Naive thymus-derived CD4-positive, alpha-beta T cell (primary cell): ENCODE data around the gene MPZL2. TPM values are rescaled to one million over a fixed set of nuclear protein-coding genes. Genes with fewer than 3 reads are reported as not detected.

ENCODE experiments used
- ATAC-seq: fragments of 150-1000 bp; cut with Tn5 transposase; 2 replicates; pipeline ENCODE4 v1.10.0; 2021; ENCODE audit warnings: mild to moderate bottlenecking, moderate library complexity
- CTCF ChIA-PET: fragments of 350-600 bp; sonication (Branson Sonifier 250); formaldehyde crosslinking; loops from one replicate; lab custom pipeline; 2021; ENCODE audit warnings: antibody characterized with exemption; lab: Charles Lee
- POLR2A ChIA-PET: fragments of 350-600 bp; sonication (Branson Sonifier 250); formaldehyde crosslinking; loops from one replicate; lab custom pipeline; 2021; ENCODE audit warnings: antibody characterized with exemption, inconsistent platforms; lab: Charles Lee
- DNase-seq, 9 donors: peaks; one replicate each; pipeline versions ENCODE4 v3.0.0 to v3.0.0-alpha.2; 2020 to 2022; ENCODE audit warnings: mixed read lengths in 1 of 9
- H3K27ac ChIP-seq: one replicate; pipeline ENCODE4 v1.7.0; 2013; ENCODE audit warnings: mild to moderate bottlenecking, low read depth, low read length, moderate library complexity
- H3K27me3 ChIP-seq, 2 donors: one replicate each; pipeline ENCODE4 v1.7.0; 2013; ENCODE audit warnings: low read length in 2 of 2, mild to moderate bottlenecking in 2 of 2, moderate library complexity in 2 of 2; ENCODE audit not compliant: control insufficient read depth in 2 of 2, insufficient read depth in 2 of 2
- H3K36me3 ChIP-seq, 3 experiments: 1 replicate in 2 of 3; 2 replicates in 1 of 3; pipeline ENCODE4 v1.7.0; 2013; ENCODE audit warnings: low read length in 3 of 3, mild to moderate bottlenecking in 3 of 3, moderate library complexity in 1 of 3; ENCODE audit not compliant: insufficient read depth in 3 of 3, control insufficient read depth in 2 of 3
- H3K4me1 ChIP-seq, 2 donors: one replicate each; pipeline ENCODE4 v1.7.0; 2013; ENCODE audit warnings: low read length in 2 of 2, mild to moderate bottlenecking in 2 of 2, moderate library complexity in 1 of 2; ENCODE audit not compliant: control insufficient read depth in 2 of 2, insufficient read depth in 2 of 2
- H3K4me3 ChIP-seq: 2 replicates; pipeline ENCODE4 v1.7.0; 2013; ENCODE audit warnings: mild to moderate bottlenecking, low read length
- H3K9me3 ChIP-seq, 3 experiments: 1 replicate in 2 of 3; 2 replicates in 1 of 3; pipeline ENCODE4 v1.7.0; 2013; ENCODE audit warnings: low read length in 3 of 3; ENCODE audit not compliant: control insufficient read depth in 2 of 3
- H3K27ac Mint-ChIP-seq, 9 donors: one replicate each; pipeline ENCODE4 v1.8.0; 2020 to 2022; ENCODE audit warnings: mixed read lengths in 9 of 9, mild to moderate bottlenecking in 8 of 9, moderate library complexity in 5 of 9, inconsistent platforms in 2 of 9
- H3K27me3 Mint-ChIP-seq, 5 donors: one replicate each; pipeline ENCODE4 v1.8.0; 2021 to 2022; ENCODE audit warnings: mixed read lengths in 5 of 5, mild to moderate bottlenecking in 1 of 5
- H3K36me3 Mint-ChIP-seq, 5 donors: one replicate each; pipeline ENCODE4 v1.8.0; 2020 to 2022; ENCODE audit warnings: mixed read lengths in 5 of 5, mild to moderate bottlenecking in 3 of 5, inconsistent platforms in 1 of 5
- H3K4me1 Mint-ChIP-seq, 7 donors: one replicate each; pipeline ENCODE4 v1.8.0; 2020 to 2022; ENCODE audit warnings: mixed read lengths in 7 of 7, mild to moderate bottlenecking in 3 of 7, inconsistent platforms in 1 of 7
- H3K4me3 Mint-ChIP-seq, 10 donors: one replicate each; pipeline ENCODE4 v1.8.0; 2020 to 2022; ENCODE audit warnings: mild to moderate bottlenecking in 10 of 10, mixed read lengths in 10 of 10, moderate library complexity in 6 of 10, inconsistent platforms in 2 of 10
- H3K9me3 Mint-ChIP-seq, 11 donors: one replicate each; pipeline ENCODE4 v1.8.0; 2020 to 2022; ENCODE audit warnings: mixed read lengths in 11 of 11, mild to moderate bottlenecking in 4 of 11, inconsistent platforms in 1 of 11, moderate library complexity in 1 of 11
- intact Hi-C, 2 donors: fragments of 100-400 bp; cut with micrococcal nuclease; formaldehyde crosslinking; loops; one replicate each; pipeline ENCODE4 v1.15.1; 2023
- polyA plus RNA-seq, 2 donors: library from polyadenylated mRNA; unstranded; fragments of 300-500 nt; fragmentation: Illumina TruSeq; gene quantifications; one replicate each; pipeline ENCODE4 v1.2.3, GENCODE V29; 2021
- total RNA-seq, 6 experiments: library from RNA in 5 of 6; stranded (reverse) in 5 of 6; gene quantifications; 1 replicate in 5 of 6; 2 replicates in 1 of 6; pipeline ENCODE4 v1.2.3 and lab custom pipeline; 2021 to 2026

The MPZL2 gene
- total and polyA plus RNA-seq, 7 experiments from 2014 or later, result 0.69 to 5.9 (median 1.5) TPM

DNA sequence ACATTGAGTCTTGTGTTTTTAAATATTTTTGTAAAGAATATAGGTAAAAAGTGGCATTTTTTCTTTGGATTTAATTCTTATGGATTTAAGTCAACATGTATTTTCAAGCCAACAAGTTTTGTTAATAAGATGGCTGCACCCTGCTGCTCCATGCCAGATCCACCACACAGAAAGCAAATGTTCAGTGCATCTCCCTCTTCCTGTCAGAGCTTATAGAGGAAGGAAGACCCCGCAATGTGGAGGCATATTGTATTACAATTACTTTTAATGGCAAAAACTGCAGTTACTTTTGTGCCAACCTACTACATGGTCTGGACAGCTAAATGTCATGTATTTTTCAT lies 40.1 kb upstream of the MPZL2 start:
- H3K36me3 ChIP-seq, result peaks cover 8% of the 10 kb centered on the region in 3 experiments
- H3K4me1 ChIP-seq, result peaks cover 39 to 62% of the 10 kb centered on the region in 2 donors
- peak overlapping the region; percentile 92 for H3K27ac ChIP-seq
- H3K4me3 ChIP-seq, result peak overlapping the region; percentile 88
- Mint-ChIP-seq H3K4me3 (peak overlapping the region; percentile 95 to 100 (median 99)), H3K4me1 (peaks cover 51 to 91% (median 77%) of the 10 kb centered on the region in 7 donors), H3K27me3 (no peaks in the 10 kb centered on the region), H3K27ac (peak overlapping the region; percentile 97 to 100 (median 100)), H3K9me3 (no peaks in the 10 kb centered on the region), H3K36me3 (peaks cover 10 to 41% (median 33%) of the 10 kb centered on the region in 5 donors)
- intact Hi-C loops, result loop anchor here (1.0 to 5.0 kb wide), 8 partner anchors 8 to 263 kb away; partner anchors contain the start of genes KMT2A (in 2 of the 2), UBE4A (in 2 of the 2), IFT46 (in 1 of the 2) and MPZL3 (in 1 of the 2)
- ATAC-seq, result peak; percentile 41
- ChIA-PET CTCF (interaction anchor here (0.8 to 8.6 kb wide), 8 partner anchors 9 to 106 kb away, joined by 3 to 90 read pairs (median 11); partner anchors contain the start of genes CD3D, CD3G, JAML and UBE4A), POLR2A (interaction anchor here (0.6 to 4.4 kb wide), 16 partner anchors 8 to 1467 kb away, joined by 3 to 36 read pairs (median 4); partner anchors contain the start of genes APOA1, JAML, MPZL2 and MPZL3)
- DNase-seq, result no peak
- no peaks in the 10 kb centered on the region for H3K27me3 ChIP-seq
- H3K9me3 ChIP-seq, result no peaks in the 10 kb centered on the region

DNA sequence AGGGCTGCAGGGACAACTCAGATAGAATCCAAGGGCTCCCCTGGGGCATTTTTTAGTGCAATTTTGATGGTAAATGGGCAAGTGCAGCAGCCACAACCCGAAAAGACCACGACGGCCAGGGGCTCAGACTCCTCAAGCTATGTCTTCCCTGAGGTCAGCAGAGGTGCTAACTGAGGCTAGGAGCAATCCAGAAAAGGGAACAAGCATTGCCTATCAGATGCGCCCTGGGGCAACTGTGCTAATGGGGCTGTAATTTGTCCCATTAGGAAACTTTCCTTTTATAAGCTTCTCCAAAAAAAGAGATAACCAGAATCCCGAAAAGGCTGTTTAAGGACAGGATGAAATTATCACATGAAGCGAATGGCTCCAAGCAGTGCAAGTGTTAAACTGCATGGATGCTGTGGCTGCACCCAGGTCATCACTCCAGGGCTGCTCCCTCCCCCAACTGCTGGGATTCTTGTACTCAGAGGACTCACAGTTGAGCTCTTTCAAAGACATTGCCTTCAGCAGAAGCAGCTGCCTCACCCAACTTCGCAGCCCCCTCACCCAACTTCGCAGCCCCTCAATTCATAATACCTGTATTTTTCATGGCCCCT lies 37.6 kb upstream of the MPZL2 start:
- peaks cover 30 to 68% (median 53%) of the 10 kb centered on the region in 7 donors for H3K4me1 Mint-ChIP-seq
- DNase-seq (no peak), ATAC-seq (no peak)
- ChIA-PET POLR2A (interaction anchor here (1.2 to 5.2 kb wide), 2 partner anchors 8 to 103 kb away, joined by 3 to 31 read pairs; no protein-coding TSS in a partner anchor), CTCF (interaction anchor here (0.9 to 8.6 kb wide), 6 partner anchors 10 to 49 kb away, joined by 3 to 90 read pairs (median 6); partner anchors contain the start of genes CD3D and CD3G)
- H3K4me3 Mint-ChIP-seq, result peak overlapping the region in 4 of 10 donors; percentile 19 to 99 (median 70)
- Histone ChIP-seq H3K9me3 (no peaks in the 10 kb centered on the region), H3K27me3 (no peaks in the 10 kb centered on the region), H3K4me3 (no peak overlapping the region), H3K36me3 (no peaks in the 10 kb centered on the region), H3K27ac (no peak overlapping the region), H3K4me1 (peaks cover 19 to 39% of the 10 kb centered on the region in 2 donors)
- peaks cover 5 to 18% (median 13%) of the 10 kb centered on the region in 5 donors for H3K36me3 Mint-ChIP-seq
- H3K27ac Mint-ChIP-seq, result peak overlapping the region in 8 of 9 donors; percentile 43 to 100 (median 100)
- H3K9me3 Mint-ChIP-seq, result no peaks in the 10 kb centered on the region
- no peaks in the 10 kb centered on the region for H3K27me3 Mint-ChIP-seq
- intact Hi-C loops, result loop anchor here in 1 of 2 donors (5.0 kb wide), 1 partner anchor 266 kb away; the partner anchor contains the start of gene IFT46

DNA sequence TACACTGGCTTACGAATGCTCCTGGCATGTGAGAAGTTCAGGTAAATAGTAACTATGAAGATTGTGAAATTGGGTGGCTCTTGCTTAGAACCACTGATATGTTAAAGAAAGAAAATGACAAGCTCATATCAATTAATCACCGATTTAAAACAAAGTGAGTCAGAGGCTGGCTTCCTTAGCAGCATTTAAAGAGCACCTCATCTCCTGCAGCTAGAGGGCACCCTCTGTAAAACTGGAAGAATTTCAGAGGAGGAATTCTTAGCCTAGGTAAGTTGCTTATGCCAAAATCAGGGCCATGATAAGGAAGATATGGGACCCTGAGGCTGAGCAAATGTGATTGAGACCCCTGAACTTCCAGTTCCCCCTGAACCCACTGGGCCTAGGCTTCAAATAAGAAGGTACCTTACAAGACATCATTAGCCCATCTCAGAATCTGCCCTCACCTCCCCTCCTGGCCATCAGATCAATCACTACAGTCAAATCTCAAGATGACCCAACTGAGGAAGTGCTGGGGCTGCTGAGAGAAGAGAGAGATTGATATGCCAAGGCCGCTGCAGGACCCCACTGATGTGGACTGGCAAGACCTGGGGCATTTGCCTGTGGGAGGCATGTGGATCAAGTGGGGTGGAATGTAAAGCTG lies 31.8 kb upstream of the MPZL2 start:
- H3K9me3 Mint-ChIP-seq, result peaks cover 0 to 1% (median 0%) of the 10 kb centered on the region in 11 donors
- no peaks in the 10 kb centered on the region for H3K36me3 Mint-ChIP-seq
- H3K27me3 Mint-ChIP-seq, result no peaks in the 10 kb centered on the region
- no peak overlapping the region for H3K4me3 Mint-ChIP-seq
- no peaks in the 10 kb centered on the region for H3K9me3 ChIP-seq
- H3K27me3 ChIP-seq, result no peaks in the 10 kb centered on the region
- H3K27ac ChIP-seq, result peak overlapping the region; percentile 44
- DNase-seq (peak in 7 of 9 donors; percentile 38 to 60 (median 52)), ATAC-seq (peak; percentile 74)
- H3K4me3 ChIP-seq, result no peak overlapping the region
- intact Hi-C loops, result loop anchor here (1.0 to 10.0 kb wide), 4 partner anchors 8 to 269 kb away; partner anchors contain the start of genes CD3E (in 2 of the 2) and IFT46 (in 1 of the 2)
- H3K4me1 ChIP-seq, result peaks cover 0 to 15% of the 10 kb centered on the region in 2 donors
- ChIA-PET CTCF (interaction anchor here (0.7 to 3.4 kb wide), 32 partner anchors 9 to 192 kb away, joined by 3 to 39 read pairs (median 6); partner anchors contain the start of genes CD3D, CD3E, JAML and MPZL2), POLR2A (interaction anchor here (0.7 to 2.9 kb wide), 13 partner anchors 9 to 100 kb away, joined by 3 to 26 read pairs (median 4); partner anchors contain the start of genes CD3E, MPZL3 and UBE4A)
- no peaks in the 10 kb centered on the region for H3K36me3 ChIP-seq
- peak overlapping the region; percentile 39 to 84 (median 61) for H3K27ac Mint-ChIP-seq
- H3K4me1 Mint-ChIP-seq, result peaks cover 13 to 34% (median 30%) of the 10 kb centered on the region in 7 donors

DNA sequence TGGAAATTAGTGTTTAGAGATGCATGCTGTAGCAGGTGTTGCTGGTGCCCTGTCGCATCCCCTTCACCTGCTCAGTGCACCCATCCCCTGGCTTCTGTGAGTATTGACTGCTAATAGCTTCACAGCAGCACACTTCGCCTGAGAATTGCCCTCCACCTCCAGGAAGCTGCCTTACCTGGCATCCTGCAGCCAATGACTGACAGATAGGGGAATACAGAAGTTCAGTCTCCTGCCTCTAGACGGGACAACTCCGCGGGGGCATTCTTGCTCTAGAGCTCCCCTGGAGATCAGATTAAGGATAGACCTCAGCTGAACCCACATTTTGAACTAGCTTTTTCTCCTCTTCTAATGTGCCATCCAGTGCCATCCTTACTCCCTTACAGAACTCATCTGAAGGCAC lies 31.1 kb upstream of the MPZL2 start:
- no peaks in the 10 kb centered on the region for H3K27me3 Mint-ChIP-seq
- H3K4me1 Mint-ChIP-seq, result peaks cover 16 to 31% (median 28%) of the 10 kb centered on the region in 7 donors
- H3K27ac Mint-ChIP-seq, result peak overlapping the region in 5 of 9 donors; percentile 43 to 84 (median 67)
- H3K27ac ChIP-seq, result no peak overlapping the region
- ChIA-PET POLR2A (interaction anchor here (0.7 to 2.9 kb wide), 12 partner anchors 10 to 99 kb away, joined by 3 to 26 read pairs (median 4); partner anchors contain the start of genes CD3E, MPZL3 and UBE4A), CTCF (interaction anchor here (0.7 to 3.4 kb wide), 33 partner anchors 10 to 193 kb away, joined by 3 to 39 read pairs (median 6); partner anchors contain the start of genes CD3D, CD3E, JAML and MPZL2)
- no peaks in the 10 kb centered on the region for H3K36me3 Mint-ChIP-seq
- intact Hi-C loops, result loop anchor here in 1 of 2 donors (10.0 kb wide), 1 partner anchor 270 kb away; the partner anchor contains the start of gene IFT46
- H3K4me1 ChIP-seq, result peaks cover 0 to 17% of the 10 kb centered on the region in 2 donors
- H3K4me3 Mint-ChIP-seq, result no peak overlapping the region
- H3K4me3 ChIP-seq, result no peak overlapping the region
- no peak for ATAC-seq
- H3K36me3 ChIP-seq, result no peaks in the 10 kb centered on the region
- H3K9me3 Mint-ChIP-seq, result peaks cover 0 to 1% (median 0%) of the 10 kb centered on the region in 11 donors
- no peak for DNase-seq
- H3K9me3 ChIP-seq, result no peaks in the 10 kb centered on the region
- H3K27me3 ChIP-seq, result no peaks in the 10 kb centered on the region

DNA sequence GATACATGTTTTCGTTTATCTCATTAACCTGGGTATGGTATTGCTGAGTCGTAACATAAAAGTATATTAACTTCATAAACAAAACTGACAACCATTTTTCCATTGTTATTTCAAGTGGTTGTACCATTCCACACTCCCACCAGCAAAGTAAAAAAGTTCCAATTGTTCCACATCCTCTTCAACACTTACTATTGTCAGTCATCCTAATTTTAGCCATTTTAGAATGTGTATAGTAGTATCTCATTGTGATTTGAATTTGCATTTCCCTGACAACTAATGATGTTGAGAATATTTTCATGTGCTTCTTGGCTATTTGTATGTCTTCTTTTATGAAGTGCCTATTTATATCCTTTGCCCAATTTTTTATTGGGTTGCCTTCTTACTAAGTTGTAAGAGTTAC lies 30.0 kb upstream of the MPZL2 start:
- Histone ChIP-seq H3K36me3 (no peaks in the 10 kb centered on the region), H3K9me3 (no peaks in the 10 kb centered on the region), H3K27ac (no peak overlapping the region), H3K27me3 (no peaks in the 10 kb centered on the region), H3K4me1 (peaks cover 0 to 17% of the 10 kb centered on the region in 2 donors), H3K4me3 (no peak overlapping the region)
- DNase-seq, result no peak
- POLR2A ChIA-PET, result interaction anchor here (1.9 kb wide), 1 partner anchor 42 kb away, joined by 9 read pairs; the partner anchor contains the start of gene MPZL3
- H3K27ac Mint-ChIP-seq, result no peak overlapping the region
- no peaks in the 10 kb centered on the region for H3K27me3 Mint-ChIP-seq
- no peak for ATAC-seq
- peaks cover 0 to 3% (median 0%) of the 10 kb centered on the region in 11 donors for H3K9me3 Mint-ChIP-seq
- CTCF ChIA-PET, result interaction anchor here (2.6 to 3.4 kb wide), 4 partner anchors 15 to 66 kb away, joined by 11 to 39 read pairs (median 22); partner anchors contain the start of genes MPZL2 and UBE4A
- no peak overlapping the region for H3K4me3 Mint-ChIP-seq
- intact Hi-C loops, result loop anchor here (5.0 to 10.0 kb wide), 2 partner anchors 42 to 271 kb away; partner anchors contain the start of genes MPZL3 (in 2 of the 2) and IFT46 (in 1 of the 2)
- peaks cover 0 to 3% (median 0%) of the 10 kb centered on the region in 5 donors for H3K36me3 Mint-ChIP-seq
- H3K4me1 Mint-ChIP-seq, result peaks cover 12 to 29% (median 21%) of the 10 kb centered on the region in 7 donors
